ENCODE data around the gene RAI2. TPM values are rescaled to one million over a fixed set of nuclear protein-coding genes. Genes with fewer than 3 reads are reported as not detected.
A peak's percentile ranks its signal among the peaks of the same experiment; 100 is the strongest.

RAI2 gene
- total RNA-seq, 1 experiment from 2014 or later, result not detected

GRCh38 chrX:17809984-17810383 is 51.1 kb downstream of the RAI2 start:
- TF ChIP-seq EZH2 (IDR thresholded peaks at IDR 0.05; ENCODE audit: borderline replicate concordance, low read depth, low read length, poor library complexity, severe bottlenecking), result no peak
- TF ChIP-seq, protein P1, sequence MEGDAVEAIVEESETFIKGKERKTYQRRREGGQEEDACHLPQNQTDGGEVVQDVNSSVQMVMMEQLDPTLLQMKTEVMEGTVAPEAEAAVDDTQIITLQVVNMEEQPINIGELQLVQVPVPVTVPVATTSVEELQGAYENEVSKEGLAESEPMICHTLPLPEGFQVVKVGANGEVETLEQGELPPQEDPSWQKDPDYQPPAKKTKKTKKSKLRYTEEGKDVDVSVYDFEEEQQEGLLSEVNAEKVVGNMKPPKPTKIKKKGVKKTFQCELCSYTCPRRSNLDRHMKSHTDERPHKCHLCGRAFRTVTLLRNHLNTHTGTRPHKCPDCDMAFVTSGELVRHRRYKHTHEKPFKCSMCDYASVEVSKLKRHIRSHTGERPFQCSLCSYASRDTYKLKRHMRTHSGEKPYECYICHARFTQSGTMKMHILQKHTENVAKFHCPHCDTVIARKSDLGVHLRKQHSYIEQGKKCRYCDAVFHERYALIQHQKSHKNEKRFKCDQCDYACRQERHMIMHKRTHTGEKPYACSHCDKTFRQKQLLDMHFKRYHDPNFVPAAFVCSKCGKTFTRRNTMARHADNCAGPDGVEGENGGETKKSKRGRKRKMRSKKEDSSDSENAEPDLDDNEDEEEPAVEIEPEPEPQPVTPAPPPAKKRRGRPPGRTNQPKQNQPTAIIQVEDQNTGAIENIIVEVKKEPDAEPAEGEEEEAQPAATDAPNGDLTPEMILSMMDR (conservative IDR thresholded peaks at IDR 0.05; ENCODE audit: low read depth, low read length), result no peak
- no TSS peak for BruUV-seq (replicated peaks)
- intact Hi-C loops (cut with micrococcal nuclease; ENCODE audit: unreplicated experiment), result loop anchor here (5.0 kb wide), 1 partner anchor 402 kb away; no protein-coding TSS in a partner anchor
- Histone ChIP-seq H3K9me3 (ENCODE audit: low read depth, low read length, poor library complexity, severe bottlenecking) (no peaks in the 10 kb centered on the region), H3K27me3 (replicated peaks; ENCODE audit: insufficient read depth, low read depth, low read length, poor library complexity) (no peaks in the 10 kb centered on the region), H3K27ac (ENCODE audit: low read depth, low read length, poor library complexity, severe bottlenecking) (no peak overlapping the region), H3K4me3 (ENCODE audit: low read depth, low read length, poor library complexity, severe bottlenecking) (no peak overlapping the region), H3K36me3 (ENCODE audit: insufficient read depth, low read length, poor library complexity, severe bottlenecking) (no peaks in the 10 kb centered on the region), H3K4me1 (ENCODE audit: insufficient read depth, low read length, poor library complexity, severe bottlenecking) (no peaks in the 10 kb centered on the region)
- CTCF ChIA-PET, result no interaction called here
- POLR2A ChIA-PET (ENCODE audit: low non-redundant PET), result no interaction called here
- no peak for DNase-seq (ENCODE audit: low spot score)

DNA sequence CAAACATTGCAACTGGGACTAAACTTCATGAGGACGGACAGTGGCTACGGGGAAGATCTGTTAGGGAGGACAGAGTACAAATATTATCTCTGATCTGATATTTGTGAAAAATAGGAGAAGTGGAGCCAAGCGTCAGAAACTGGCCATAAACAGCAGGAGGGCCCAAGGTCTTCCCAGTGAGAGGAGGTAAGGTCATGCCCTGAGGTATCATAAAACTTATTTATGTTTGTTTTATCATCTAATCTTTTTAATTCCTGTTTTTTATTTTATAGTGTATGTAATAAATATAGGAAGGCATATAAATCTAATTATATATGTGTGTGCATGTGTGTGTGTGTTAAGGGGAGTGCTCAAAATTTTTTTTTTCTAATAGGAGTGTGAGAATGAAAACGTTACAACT is 51.8 kb downstream of the RAI2 start:
- POLR2A ChIA-PET (ENCODE audit: low non-redundant PET), result no interaction called here
- TF ChIP-seq EZH2 (IDR thresholded peaks at IDR 0.05; ENCODE audit: borderline replicate concordance, low read depth, low read length, poor library complexity, severe bottlenecking), result no peak
- TF ChIP-seq, protein P1 (conservative IDR thresholded peaks at IDR 0.05; ENCODE audit: low read depth, low read length), result no peak

DNA sequence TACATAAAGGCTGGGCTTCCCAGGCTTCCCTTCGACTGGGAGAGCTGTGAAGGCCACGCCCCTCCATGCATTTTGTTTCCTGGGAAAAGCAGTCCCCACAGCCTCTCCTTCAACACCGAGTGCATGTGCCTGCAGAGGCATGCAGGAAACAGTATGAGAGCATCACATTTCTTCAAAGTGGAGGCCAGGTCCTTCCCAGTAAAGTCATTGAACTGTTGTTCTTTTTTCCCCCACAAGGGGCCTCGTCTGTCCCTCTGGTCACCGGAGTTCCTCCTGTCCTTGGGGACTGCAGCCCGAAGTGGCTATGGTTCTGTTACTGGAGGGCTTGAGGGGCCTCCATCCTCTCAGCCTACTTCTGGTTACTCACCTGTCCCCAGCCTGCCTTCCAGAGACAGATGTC is 56.0 kb downstream of the RAI2 start:
- no peak for TF ChIP-seq EZH2 (IDR thresholded peaks at IDR 0.05; ENCODE audit: borderline replicate concordance, low read depth, low read length, poor library complexity, severe bottlenecking)
- TF ChIP-seq, protein P1 (conservative IDR thresholded peaks at IDR 0.05; ENCODE audit: low read depth, low read length), result peak; percentile 18; the same call in 1 of the 2 replicates
- no TSS peak for BruUV-seq (replicated peaks)
- intact Hi-C loops (cut with micrococcal nuclease; ENCODE audit: unreplicated experiment), result no loop called here
- H3K4me3 ChIP-seq (ENCODE audit: low read depth, low read length, poor library complexity, severe bottlenecking), result no peak overlapping the region
- no peaks in the 10 kb centered on the region for H3K4me1 ChIP-seq (ENCODE audit: insufficient read depth, low read length, poor library complexity, severe bottlenecking)
- POLR2A ChIA-PET (ENCODE audit: low non-redundant PET), result no interaction called here
- no peaks in the 10 kb centered on the region for H3K27me3 ChIP-seq (replicated peaks; ENCODE audit: insufficient read depth, low read depth, low read length, poor library complexity)
- H3K9me3 ChIP-seq (ENCODE audit: low read depth, low read length, poor library complexity, severe bottlenecking), result no peaks in the 10 kb centered on the region
- H3K36me3 ChIP-seq (ENCODE audit: insufficient read depth, low read length, poor library complexity, severe bottlenecking), result no peaks in the 10 kb centered on the region
- CTCF ChIA-PET, result no interaction called here
- peak; percentile 9 for DNase-seq (ENCODE audit: low spot score)
- no peak overlapping the region for H3K27ac ChIP-seq (ENCODE audit: low read depth, low read length, poor library complexity, severe bottlenecking)

More for the DNA sequence above, 51.8 kb downstream of the RAI2 start:
- no TSS peak for BruUV-seq (replicated peaks)
- Histone ChIP-seq H3K4me1 (ENCODE audit: insufficient read depth, low read length, poor library complexity, severe bottlenecking) (no peaks in the 10 kb centered on the region), H3K36me3 (ENCODE audit: insufficient read depth, low read length, poor library complexity, severe bottlenecking) (no peaks in the 10 kb centered on the region), H3K4me3 (ENCODE audit: low read depth, low read length, poor library complexity, severe bottlenecking) (no peak overlapping the region), H3K9me3 (ENCODE audit: low read depth, low read length, poor library complexity, severe bottlenecking) (no peaks in the 10 kb centered on the region), H3K27ac (ENCODE audit: low read depth, low read length, poor library complexity, severe bottlenecking) (no peak overlapping the region), H3K27me3 (replicated peaks; ENCODE audit: insufficient read depth, low read depth, low read length, poor library complexity) (no peaks in the 10 kb centered on the region)
- CTCF ChIA-PET, result no interaction called here
- intact Hi-C loops (cut with micrococcal nuclease; ENCODE audit: unreplicated experiment), result no loop called here
- DNase-seq (ENCODE audit: low spot score), result no peak
